CD4-positive, alpha-beta T cell treated with Interleukin-6 for 4 hours (primary cell): ENCODE data around the gene PURB.
"Not testable (repeated sequence)": the region's sequence is repeated elsewhere in the genome, so short reads cannot be mapped to it uniquely, and the experiment has no call there.

Experiments used
- DNase-seq: peaks from one replicate; pipeline ENCODE4 v3.0.0-alpha.2; 2020; ENCODE audit warnings: mixed read lengths

The PURB gene

DNA sequence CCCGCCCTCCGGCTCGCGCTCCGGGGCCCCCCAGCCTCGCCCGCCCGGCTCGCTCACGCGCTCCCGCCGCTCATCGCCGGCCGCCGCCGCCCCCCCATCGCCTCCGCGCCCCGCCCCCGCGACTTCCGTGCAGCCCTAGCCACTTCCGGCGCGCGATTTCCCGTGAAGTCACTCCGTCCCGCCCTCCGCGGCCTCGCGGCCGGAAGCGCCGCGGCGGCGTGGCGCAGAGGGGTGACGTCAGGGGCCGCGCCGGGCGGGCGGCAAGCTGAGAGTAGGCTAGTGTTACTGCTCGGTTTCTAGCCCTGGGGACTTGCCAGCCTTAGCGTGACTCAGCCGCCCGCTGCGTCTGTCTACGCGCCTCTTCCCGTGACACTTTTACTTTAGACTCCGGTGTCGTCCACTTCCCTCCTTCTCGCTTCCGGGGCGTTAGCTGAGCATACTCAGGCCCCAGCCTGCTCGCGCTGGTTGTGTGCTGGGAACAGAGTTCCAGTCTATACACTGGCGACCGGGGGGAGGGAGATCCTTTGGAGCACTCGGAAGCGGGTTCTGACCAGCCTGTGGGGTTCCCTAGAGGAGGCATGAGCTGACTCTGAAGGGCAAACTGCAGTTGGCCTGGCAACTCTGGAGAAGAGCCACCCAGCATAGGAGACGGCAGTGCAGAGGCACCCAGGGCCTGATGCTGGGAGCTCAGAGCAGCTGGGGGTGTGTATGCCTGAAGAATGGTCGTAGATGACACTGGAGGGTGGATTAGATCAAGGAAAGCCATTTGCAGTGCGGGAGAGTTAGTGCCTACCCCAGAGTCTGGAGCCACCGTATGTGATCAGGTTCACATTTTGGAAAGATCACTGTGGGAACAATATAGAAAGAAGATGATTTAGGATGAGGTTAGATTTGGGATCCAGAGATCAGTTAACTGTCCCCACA, at the start of gene PURB:
Gene PURB (minus strand): TSS at position 137 of the 924 bp plus-strand sequence. CDS start 182 bp downstream, outside the sequence.
- DNase-seq: peak; percentile 96

DNA sequence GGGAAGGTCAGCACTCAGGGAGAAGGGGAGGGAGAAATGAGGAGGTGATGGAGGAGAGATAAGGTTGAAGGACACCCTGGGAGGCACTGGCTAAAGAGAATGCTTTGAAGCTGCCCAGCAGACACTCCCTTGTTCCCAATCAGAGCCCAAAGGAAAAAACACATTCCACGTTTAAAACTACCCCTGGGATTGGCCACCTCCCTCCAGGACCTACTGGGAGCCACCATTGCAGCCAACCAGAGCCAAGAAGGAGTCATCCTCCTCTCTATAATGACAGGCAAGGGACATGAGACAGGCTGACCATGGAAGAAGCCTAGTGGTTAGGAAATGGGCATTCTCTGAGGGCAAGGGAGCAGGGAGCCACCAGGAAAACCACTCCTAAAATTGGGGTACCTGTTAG, 49.7 kb upstream of the PURB start:
- no peak for DNase-seq

DNA sequence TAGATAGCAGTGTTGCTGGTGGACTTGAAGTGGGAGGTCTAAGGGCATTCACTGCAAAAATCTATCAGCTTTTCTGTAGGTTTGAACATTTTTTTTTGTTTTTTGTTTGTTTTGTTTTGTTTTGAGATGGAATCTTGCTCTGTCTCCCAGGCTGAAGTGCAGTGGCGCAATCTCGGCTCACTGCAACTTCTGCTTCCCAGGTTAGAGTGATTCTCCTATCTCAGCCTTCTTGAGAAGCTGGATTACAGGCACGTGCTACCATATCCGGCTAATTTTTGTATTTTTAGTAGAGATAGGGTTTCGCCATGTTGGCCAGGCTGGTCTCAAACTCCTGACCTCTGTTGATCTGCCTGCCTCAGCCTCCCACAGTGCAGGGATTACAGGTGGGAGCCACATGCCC, 49.2 kb upstream of the PURB start:
- DNase-seq: not testable (repeated sequence)

DNA sequence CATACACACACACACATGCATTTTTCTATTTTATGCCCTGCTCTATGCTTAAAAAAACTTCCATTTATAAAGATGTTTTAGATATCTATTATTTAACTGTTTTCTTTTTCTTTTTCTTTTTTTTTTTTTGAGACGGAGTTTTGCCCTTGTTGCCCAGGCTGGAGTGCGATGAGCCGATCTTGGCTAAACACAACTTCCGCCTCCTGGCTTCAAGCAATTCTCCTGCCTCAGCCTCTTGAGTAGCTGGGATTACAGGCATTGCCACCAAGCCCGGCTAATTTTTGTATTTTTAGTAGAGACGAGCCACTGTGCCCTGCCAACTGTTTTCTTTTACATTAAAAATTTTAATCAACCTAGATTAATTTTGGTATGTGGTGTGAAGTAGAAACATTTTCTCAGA, 45.6 kb upstream of the PURB start:
- DNase-seq: no peak

GRCh38 chr7:44922351-44922694, 37.0 kb upstream of the PURB start:
- DNase-seq: no peak

GRCh38 chr7:44921607-44922350, 36.4 kb upstream of the PURB start:
- DNase-seq: peak; percentile 96

GRCh38 chr7:44920119-44920518, 34.8 kb upstream of the PURB start:
- DNase-seq: no peak

- DNase-seq: no peak
Observed at GRCh38 chr7:44918029-44918428, 32.7 kb upstream of the PURB start.

DNA sequence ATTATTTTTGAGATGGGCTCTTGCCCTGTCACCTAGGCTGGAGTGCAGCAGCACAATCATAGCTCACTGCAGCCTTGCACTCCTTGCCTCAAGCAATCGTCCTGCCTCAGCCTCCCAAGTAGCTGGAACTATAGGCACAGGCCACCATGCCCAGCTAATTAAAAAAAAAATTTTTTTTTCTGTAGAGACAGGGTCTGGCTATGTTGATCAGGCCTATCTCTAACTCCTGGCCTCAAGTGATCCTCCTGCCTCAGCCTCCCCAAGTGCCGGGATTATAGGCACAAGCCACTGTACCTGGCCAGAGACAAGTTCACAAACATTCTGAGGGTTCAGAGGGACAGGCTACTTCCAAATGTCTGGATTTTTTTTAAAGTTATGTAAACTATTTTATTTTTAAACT, 32.1 kb upstream of the PURB start:
- DNase-seq: no peak

GRCh38 chr7:44914992-44915607, 29.8 kb upstream of the PURB start:
- DNase-seq: peak; percentile 26

DNA sequence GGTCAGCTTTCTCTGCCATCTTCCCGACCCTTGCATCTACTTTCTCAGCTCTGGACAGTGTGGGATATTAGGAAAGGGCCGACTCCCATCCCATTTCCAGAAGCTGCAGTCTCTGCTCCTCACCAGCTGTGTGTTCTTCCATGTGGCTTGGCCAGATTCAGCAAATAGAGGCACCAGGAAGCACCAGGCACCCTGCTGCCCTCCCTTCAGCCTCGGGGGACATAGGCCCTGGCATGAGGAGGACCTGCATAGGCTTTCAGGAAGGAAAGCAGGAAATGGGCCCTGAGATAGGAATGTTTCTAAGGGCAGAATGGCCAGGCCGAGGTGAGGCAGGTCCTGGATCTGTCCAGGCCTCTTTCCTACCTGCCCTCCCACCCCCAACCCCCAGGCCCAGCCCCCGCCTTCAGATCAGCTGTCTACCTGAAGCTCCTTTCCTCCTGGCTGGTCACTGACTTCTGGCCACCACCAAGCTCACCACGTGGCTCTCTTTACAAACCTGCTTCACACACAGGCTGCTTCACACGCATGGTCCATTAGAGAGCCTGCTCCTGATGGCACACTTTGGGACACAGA, 27.5 kb upstream of the PURB start:
- DNase-seq: no peak

DNA sequence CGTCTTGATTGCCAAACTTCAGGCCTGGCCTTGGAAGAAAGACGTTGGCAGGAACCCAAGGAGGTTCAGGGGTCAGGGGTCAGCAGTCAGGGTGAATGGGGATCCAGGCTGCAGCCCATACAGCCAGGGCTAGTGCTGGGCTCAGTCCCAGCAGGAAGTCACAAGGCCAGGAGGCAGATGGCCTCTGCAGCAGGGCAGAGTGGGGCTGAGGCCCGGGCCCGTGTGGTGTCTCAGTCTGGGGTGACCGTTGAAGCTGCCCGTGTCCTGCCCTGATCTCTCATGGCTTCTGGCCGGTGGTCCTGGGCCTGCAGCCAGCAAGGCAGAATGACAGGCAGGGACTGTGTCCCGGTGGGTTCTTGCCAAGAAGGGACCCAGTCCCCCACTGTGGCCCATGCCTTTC, 26.6 kb upstream of the PURB start:
- DNase-seq: no peak

- no peak for DNase-seq
Observed at GRCh38 chr7:44909596-44910389, 24.5 kb upstream of the PURB start.

DNA sequence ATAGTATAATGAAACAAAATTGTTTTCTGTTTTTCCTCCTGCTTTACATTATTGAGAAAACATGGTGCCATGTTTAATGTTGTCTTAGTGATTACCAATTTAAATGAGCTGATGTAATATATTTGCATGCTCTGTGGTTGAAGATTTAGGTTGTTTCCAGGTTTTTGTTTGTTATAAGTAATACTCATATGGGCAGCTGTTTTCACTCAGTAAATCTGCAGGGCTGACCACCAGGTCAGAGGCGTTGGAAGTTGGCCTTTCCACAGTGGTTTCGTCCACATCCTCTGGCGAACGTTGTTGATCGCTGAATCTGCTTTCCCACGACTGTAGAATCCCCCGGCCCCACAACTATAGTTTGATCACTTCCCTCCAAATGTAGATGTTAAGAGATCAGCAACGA, 21.6 kb upstream of the PURB start:
- DNase-seq: no peak

- no peak for DNase-seq
Observed at GRCh38 chr7:44905002-44905635, 19.8 kb upstream of the PURB start.

DNA sequence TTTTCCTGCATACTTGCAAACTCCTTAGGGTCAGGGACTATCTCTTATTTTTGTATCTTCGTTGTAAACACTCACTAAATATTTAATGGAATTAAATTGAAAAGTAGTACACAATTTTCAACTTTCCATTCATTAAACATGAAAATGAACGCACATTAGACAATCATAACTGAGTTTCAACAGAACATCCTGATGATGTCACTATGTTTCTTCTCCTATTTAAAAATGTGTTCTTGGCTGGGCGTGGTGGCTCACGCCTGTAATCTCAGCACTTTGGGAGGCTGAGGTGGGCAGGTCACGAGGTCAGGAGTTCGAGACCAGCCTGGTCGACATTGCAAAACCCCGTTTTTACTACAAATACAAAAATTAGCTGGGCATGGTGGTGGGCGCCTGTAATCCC, 14.1 kb upstream of the PURB start:
- DNase-seq: no peak

DNA sequence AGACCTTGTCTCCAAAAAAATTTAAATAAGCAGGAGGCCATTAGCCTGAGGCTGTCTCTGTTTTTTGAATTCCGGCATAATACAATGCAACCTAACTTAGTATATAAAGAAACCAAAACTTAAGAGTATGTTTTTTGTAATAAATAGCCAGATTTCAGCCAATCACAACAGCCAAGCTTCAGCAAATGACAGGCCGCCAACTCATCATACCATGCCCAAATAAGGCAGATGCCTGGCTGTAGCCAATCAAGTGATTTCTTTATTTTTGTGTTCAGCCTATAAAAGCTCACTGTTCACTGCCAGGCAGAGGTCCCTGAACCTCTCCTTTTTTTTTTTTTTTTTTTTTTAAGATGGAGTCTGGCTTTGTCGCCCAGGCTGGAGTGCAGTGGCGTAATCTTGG, 12.7 kb upstream of the PURB start:
- DNase-seq: no peak

DNA sequence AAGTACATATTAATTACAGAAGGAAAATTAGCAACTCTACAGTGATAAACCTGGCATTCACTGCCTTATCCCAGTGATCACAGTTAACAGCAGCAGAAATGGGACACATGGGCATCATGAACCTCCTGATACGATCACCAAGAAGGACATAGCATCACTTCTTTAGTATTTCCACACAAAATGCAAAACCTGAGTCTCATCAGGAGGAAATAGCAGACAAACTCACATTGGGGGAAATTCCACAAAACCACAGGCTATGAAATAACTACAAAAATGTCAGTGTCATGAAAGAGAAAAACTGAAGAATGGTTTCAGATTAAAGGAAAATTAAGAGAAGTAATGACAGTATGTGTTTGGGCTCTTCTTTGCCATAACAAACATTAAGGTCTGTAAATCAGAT, 12.0 kb upstream of the PURB start:
- DNase-seq: no peak

- DNase-seq: no peak
Observed at GRCh38 chr7:44894888-44895580, 9.7 kb upstream of the PURB start.

- DNase-seq: no peak
Observed at GRCh38 chr7:44893710-44894234, 8.4 kb upstream of the PURB start.

- DNase-seq: no peak
Observed at GRCh38 chr7:44891791-44892190, 6.5 kb upstream of the PURB start.
